Breast epithelium (tissue), 3 donors: ENCODE measurements around the gene SLC27A2.

Source experiments
- POLR2A ChIP-seq: fragments of 450-650 bp; IDR thresholded peaks from one replicate; pipeline ENCODE4 v1.6.1; 2016; ENCODE audit warnings: antibody characterized with exemption, mild to moderate bottlenecking, moderate library complexity
- POLR2AphosphoS5 ChIP-seq, 3 donors: sonication (generic); formaldehyde crosslinking; IDR thresholded peaks; one replicate each; pipeline ENCODE4 v1.6.1; 2017; ENCODE audit warnings: antibody characterized with exemption in 3 of 3
- TF ChIP-seq, protein P1 (sequence below), 3 donors: fragments of 450-650 bp; IDR thresholded peaks; one replicate each; pipeline ENCODE4 v1.5.1; 2016 to 2017; ENCODE audit warnings: antibody characterized with exemption in 3 of 3, mild to moderate bottlenecking in 3 of 3, moderate library complexity in 3 of 3

DNA sequence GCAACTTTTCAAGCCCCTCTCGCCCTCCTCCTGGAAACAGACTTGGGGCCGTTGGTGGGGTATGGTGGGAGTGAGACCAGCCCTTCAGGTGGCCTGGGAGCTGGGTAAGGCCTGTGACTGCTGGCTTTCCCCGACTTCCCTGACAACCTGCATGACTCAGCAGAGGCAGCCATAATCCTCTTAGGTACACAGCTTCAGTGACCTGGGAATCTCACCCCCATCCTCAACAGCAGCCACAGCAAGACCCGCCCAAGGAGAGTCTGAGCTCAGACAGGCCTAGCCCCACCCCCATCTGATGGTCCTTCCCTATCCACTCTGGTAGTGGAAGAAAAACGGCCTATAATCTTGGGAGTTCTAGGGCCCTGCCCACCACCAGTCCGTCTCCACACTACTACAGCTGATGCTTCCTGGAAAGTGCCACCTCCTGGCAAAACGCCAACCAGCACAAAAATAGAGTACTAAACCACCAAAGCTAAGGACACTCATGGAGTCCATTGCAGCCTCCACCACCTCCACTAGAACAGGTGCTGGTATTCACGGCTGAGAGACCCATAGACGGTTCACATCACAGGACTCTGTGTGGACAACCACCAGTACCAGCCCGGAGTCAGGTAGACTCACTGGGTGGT lies 13.1 kb upstream of the SLC27A2 start:
- TF ChIP-seq, protein P1, sequence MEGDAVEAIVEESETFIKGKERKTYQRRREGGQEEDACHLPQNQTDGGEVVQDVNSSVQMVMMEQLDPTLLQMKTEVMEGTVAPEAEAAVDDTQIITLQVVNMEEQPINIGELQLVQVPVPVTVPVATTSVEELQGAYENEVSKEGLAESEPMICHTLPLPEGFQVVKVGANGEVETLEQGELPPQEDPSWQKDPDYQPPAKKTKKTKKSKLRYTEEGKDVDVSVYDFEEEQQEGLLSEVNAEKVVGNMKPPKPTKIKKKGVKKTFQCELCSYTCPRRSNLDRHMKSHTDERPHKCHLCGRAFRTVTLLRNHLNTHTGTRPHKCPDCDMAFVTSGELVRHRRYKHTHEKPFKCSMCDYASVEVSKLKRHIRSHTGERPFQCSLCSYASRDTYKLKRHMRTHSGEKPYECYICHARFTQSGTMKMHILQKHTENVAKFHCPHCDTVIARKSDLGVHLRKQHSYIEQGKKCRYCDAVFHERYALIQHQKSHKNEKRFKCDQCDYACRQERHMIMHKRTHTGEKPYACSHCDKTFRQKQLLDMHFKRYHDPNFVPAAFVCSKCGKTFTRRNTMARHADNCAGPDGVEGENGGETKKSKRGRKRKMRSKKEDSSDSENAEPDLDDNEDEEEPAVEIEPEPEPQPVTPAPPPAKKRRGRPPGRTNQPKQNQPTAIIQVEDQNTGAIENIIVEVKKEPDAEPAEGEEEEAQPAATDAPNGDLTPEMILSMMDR (IDR thresholded peaks at IDR 0.05) = no peak
- no peak for TF ChIP-seq POLR2AphosphoS5 (IDR thresholded peaks at IDR 0.05)
- no peak for TF ChIP-seq POLR2A
